Ishikawa (cell line): Measurements from ENCODE around the gene EIF6.

ENCODE experiments used
- NFIC ChIP-seq: IDR thresholded peaks from 2 replicates; pipeline ENCODE4 v1.6.1; 2012
- RAD21 ChIP-seq: IDR thresholded peaks from 2 replicates; pipeline ENCODE4 v1.6.1; 2012; ENCODE audit warnings: low read depth
- USF1 ChIP-seq: IDR thresholded peaks from 2 replicates; pipeline ENCODE4 v1.6.1; 2012

DNA sequence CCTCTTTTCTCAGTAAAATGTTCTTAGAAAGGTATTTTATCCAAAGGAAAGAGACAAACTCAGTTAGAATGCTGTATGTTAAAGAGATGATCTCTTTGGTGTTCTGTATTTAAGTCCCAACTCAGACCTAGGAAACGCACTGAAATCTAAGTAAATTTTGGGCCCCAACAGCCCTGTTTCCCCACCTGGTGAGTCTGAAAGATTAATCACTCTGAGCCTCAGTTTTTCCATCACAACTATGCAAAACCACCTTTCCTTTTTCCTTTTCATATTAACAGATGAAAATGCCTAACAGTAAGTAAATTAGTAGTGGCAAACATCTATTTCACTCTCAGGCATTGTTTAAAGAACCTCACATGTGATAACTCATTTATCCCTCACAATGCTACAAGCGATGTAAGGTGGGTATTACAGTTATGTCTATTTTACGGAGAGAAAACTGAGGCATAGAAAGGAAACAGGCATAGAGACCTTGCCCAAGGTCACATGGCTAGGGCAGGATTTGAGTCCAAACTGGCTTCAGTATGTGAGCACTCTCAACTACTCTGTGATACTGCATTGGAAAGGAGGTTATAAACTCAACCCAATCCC, 43.6 kb upstream of the EIF6 start:
- TF ChIP-seq NFIC (no peak), USF1 (no peak), RAD21 (no peak)
